ENCODE data around the gene ABTB1. TPM values are rescaled to one million over a fixed set of nuclear protein-coding genes. Genes with fewer than 3 reads are reported as not detected.
A peak's percentile ranks its signal among the peaks of the same experiment; 100 is the strongest.

Gene ABTB1
- total and polyA plus RNA-seq, 7 donors: 18.0 to 75.3 (median 36.5) TPM

GRCh38 chr3:127666676-127667075 is 6.1 kb upstream of the ABTB1 start:
- H3K27ac ChIP-seq: no peak overlapping the region
- no peak overlapping the region for H3K4me3 ChIP-seq
- TF ChIP-seq POLR2AphosphoS5 (IDR thresholded peaks at IDR 0.05) (no peak), POLR2A (IDR thresholded peaks at IDR 0.05) (no peak), EP300 (IDR thresholded peaks at IDR 0.05) (no peak), CTCF (IDR thresholded peaks at IDR 0.05) (no peak)
- 90 to 91% methylated on average over 2 of the region's 2 CpGs for WGBS, 2 donors
- no peaks in the 10 kb centered on the region for H3K9me3 ChIP-seq
- no peaks in the 10 kb centered on the region for H3K27me3 ChIP-seq
- intact Hi-C loops (cut with DNase I): no loop called here
- DNase-seq: no peak
- H3K36me3 ChIP-seq: no peaks in the 10 kb centered on the region
- H3K4me1 ChIP-seq: peaks cover 0 to 4% (median 2%) of the 10 kb centered on the region in 4 donors

GRCh38 chr3:127667119-127667681 is 5.6 kb upstream of the ABTB1 start:
- H3K36me3 ChIP-seq: no peaks in the 10 kb centered on the region
- no peak overlapping the region for H3K4me3 ChIP-seq
- no peaks in the 10 kb centered on the region for H3K9me3 ChIP-seq
- 91 to 93% methylated on average over 6 of the region's 6 CpGs for WGBS, 2 donors
- intact Hi-C loops (cut with DNase I): no loop called here
- TF ChIP-seq POLR2AphosphoS5 (IDR thresholded peaks at IDR 0.05): no peak
- no peak for TF ChIP-seq EP300 (IDR thresholded peaks at IDR 0.05)
- TF ChIP-seq POLR2A (IDR thresholded peaks at IDR 0.05): no peak
- no peak for TF ChIP-seq CTCF (IDR thresholded peaks at IDR 0.05)
- H3K4me1 ChIP-seq: peaks cover 0 to 10% (median 7%) of the 10 kb centered on the region in 4 donors
- H3K27ac ChIP-seq: no peak overlapping the region
- DNase-seq: no peak
- no peaks in the 10 kb centered on the region for H3K27me3 ChIP-seq

DNA sequence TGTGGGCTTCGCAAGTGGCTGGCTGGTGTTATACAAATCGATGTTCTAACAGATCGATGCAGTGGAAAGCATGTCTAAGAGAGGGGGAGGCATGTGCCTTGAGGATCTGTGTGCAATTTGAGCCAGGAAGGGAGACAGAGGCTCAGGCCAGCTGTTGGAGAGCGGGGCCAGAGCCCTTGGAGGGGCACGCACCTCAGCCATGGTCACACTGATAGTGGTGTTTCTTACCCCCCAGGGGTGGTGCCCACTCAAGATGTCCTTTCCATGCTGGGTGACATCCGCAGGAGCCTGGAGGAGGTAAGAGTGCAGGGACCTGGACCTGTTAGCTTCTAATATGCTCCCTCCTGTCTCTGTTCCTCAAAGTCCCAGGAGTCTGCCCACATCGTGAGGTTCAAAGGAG is 3.8 kb upstream of the ABTB1 start:
- H3K4me3 ChIP-seq: no peak overlapping the region
- no peaks in the 10 kb centered on the region for H3K9me3 ChIP-seq
- no peaks in the 10 kb centered on the region for H3K27me3 ChIP-seq
- TF ChIP-seq CTCF (IDR thresholded peaks at IDR 0.05): no peak
- TF ChIP-seq POLR2AphosphoS5 (IDR thresholded peaks at IDR 0.05): no peak
- no peak for TF ChIP-seq EP300 (IDR thresholded peaks at IDR 0.05)
- TF ChIP-seq POLR2A (IDR thresholded peaks at IDR 0.05): no peak
- intact Hi-C loops (cut with DNase I): no loop called here
- WGBS, 2 donors: 96% methylated on average over 7 of the region's 7 CpGs
- DNase-seq: peak; percentile 45
- H3K4me1 ChIP-seq: peaks cover 0 to 20% (median 15%) of the 10 kb centered on the region in 4 donors
- no peak overlapping the region for H3K27ac ChIP-seq
- no peaks in the 10 kb centered on the region for H3K36me3 ChIP-seq

- peak; percentile 52 for DNase-seq
- Histone ChIP-seq H3K36me3 (peaks cover 0 to 4% (median 0%) of the 10 kb centered on the region in 4 donors), H3K9me3 (no peaks in the 10 kb centered on the region), H3K4me1 (peaks cover 0 to 27% (median 23%) of the 10 kb centered on the region in 4 donors), H3K27me3 (no peaks in the 10 kb centered on the region), H3K4me3 (no peak overlapping the region), H3K27ac (no peak overlapping the region)
- 93 to 95% methylated on average over 14 of the region's 14 CpGs for WGBS, 2 donors
- no peak for TF ChIP-seq POLR2AphosphoS5 (IDR thresholded peaks at IDR 0.05)
- no peak for TF ChIP-seq EP300 (IDR thresholded peaks at IDR 0.05)
- no peak for TF ChIP-seq POLR2A (IDR thresholded peaks at IDR 0.05)
- no peak for TF ChIP-seq CTCF (IDR thresholded peaks at IDR 0.05)
- intact Hi-C loops (cut with DNase I): loop anchor here (5.0 kb wide), 3 partner anchors 72 to 383 kb away; partner anchors contain the start of genes MCM2, MGLL and SEC61A1
Measured at GRCh38 chr3:127669541-127670228, 3.1 kb upstream of the ABTB1 start.

All from sigmoid colon (tissue), 7 donors.